Right hindlimb (tissue), 1 donor: ENCODE results near the gene ALPL.
"Not testable (repeated sequence)": the region's sequence is repeated elsewhere in the genome, so short reads cannot be mapped to it uniquely, and the experiment has no call there.

ENCODE experiments used
- DNase-seq: peaks from one replicate; pipeline ENCODE4 v3.0.0-alpha.2; 2018

Gene ALPL

DNA sequence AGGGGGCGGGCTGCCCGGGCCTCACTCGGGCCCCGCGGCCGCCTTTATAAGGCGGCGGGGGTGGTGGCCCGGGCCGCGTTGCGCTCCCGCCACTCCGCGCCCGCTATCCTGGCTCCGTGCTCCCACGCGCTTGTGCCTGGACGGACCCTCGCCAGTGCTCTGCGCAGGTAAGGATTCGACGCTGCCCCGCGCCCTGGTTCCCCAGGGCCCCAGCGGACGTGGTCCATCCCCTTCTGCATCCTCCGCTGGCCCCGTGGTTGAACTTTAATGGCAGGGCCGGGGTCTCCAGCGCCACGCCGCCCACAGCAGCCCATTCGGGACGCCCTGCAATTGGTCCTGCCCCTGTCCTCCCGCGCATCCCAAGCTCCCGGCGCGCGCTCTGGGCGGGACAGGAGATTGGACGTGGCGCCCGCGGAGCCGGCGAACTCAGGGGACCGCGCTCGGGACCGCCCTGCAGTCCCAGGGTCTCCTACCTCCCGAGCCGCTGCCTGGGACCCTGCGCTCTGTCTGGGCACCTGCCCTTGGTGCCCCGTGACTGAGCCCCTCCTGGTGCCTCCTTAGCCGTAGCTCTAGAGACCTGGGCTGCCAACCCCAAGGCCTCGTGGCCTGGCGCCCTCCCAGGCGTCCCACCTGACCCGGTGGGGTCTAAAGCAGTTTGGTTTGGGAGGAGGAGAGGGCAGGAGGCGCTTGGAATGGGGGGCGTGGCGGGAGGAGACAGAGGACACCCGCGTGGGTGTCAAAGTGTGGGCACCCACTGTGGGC is at the start of gene ALPL:
Gene ALPL, plus strand, starts transcription at position 73 of the 762 bp plus-strand sequence. CDS start 44,659 bp downstream, outside the sequence.
- DNase-seq, result peak; percentile 28

DNA sequence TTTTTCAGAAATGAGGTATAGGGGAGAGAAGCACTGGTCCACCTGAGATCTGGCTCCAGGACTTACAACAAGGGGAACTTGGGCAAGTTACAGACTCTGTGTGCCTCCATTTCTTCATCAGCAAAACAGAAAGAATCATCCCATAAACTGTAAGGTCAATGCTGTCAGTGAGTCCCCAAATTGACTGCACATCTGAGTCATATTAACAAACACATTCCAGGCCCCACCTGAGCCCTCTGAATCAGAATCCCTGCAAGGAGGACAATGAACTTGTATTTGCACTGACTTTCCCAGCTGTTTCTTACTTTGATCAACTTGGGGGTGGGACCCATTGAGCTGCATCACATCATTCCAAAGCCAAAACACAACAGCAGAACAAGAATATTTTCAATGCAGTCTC is 44.1 kb upstream of the ALPL start:
- DNase-seq, result not testable (repeated sequence)

DNA sequence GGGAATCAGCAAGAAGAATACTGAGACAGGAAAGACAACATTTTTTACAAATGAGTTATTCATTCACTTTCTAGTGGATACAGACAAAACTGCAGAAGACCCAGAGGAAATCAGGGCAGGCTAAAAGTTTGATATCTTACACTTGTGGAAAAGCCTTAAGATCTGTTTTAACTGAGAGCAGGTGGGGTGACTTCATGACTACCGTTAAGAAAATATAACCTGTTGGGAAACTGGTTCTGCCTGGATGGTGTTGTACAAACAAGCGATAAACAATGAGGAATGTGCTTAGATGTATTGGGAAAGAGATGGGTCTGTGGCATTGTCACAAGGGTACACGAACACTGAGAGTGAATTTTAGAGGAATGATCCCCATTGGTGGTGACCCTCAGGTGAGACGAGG is 41.3 kb upstream of the ALPL start:
- DNase-seq, result not testable (repeated sequence)

DNA sequence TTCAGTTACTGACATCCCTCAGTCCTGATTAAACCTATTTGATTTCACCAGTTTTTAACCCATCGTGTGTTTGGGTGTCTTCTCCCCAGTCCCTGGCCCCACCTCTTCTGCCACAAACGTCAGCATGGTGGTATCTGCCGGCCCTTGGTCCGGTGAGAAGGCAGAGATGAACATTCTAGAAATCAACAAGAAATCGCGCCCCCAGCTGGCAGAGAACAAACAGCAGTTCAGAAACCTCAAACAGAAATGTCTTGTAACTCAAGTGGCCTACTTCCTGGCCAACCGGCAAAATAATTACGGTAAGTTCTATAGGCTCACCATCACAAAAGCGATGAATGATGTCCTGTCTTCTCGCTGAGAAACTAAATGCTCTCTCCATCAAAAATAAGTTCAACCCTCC is 40.6 kb upstream of the ALPL start:
- no peak for DNase-seq

DNA sequence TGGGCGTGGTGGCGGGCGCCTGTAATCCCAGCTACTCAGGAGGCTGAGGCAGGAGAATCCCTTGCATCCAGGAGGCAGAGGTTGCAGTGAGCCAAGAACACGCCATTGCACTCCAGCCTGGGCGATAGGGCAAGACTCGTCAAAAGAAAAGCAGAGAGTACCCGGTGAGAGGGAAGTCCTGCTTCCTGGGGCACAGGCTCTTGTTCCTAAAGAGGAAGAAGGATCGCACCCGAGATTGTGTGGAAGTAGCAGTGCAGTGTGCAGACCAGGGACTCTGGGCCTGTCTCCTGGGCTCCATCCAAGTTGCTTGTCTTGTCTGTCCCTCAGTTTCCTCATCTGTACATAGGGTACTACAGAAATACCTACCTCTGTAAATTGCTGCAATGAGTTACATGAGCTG is 39.6 kb upstream of the ALPL start:
- DNase-seq, result no peak

DNA sequence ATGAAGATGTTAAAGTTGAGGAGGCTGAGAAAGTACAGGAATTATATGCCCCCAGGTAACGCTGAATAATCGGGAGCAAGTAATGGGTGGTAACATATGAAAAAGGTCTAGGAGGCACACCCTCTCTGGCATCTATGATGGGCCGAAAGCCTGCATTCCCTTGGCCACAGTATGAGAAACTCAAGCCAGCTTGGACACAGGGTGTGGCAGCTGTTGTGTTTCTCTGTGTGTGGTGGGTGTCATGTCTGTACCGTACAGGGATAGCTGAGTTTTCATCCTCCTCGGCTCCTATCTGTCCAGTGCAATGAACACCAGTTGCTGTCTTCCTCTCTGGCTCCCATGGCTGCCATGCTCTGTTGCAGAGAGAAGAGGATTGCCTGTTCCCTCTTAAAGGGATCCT is 36.4 kb upstream of the ALPL start:
- no peak for DNase-seq

DNA sequence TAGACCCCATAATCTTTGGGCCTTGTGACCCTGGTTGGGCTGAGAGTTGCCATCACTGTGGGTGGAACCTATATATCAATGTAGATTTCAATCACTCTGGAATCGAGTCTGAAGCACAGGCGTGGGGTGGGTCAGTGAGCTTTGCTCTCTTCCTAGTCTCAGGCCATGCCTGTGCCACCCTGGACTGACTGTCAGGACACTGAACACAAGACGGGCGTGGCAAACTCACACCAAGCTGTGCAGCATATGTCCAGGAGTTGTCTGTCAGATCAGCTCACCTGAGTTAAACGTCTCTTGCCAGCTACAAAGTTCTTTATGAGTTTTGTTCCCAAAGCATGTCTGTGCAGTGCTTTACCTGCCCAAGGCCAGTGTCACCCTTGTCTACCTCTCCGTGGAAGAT is 30.9 kb upstream of the ALPL start:
- DNase-seq, result no peak

DNA sequence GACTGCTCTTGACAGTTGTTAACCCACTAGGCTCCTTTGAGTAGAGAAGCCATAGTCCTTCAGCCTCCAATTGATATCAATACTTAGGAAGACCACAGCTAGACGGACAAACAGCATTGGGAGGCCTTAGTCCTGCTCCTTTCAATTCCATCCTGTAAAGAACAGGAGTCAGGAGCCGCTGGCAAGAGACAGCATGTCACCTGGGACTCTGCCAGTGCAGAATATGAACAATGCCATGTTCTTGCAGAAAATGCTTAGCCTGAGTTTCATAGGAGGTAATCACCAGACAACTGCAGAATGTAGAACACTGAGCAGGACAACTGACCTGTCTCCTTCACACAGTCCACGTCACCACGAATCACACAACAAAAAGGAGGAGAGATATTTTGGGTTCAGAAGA is 25.3 kb upstream of the ALPL start:
- DNase-seq, result not testable (repeated sequence)

DNA sequence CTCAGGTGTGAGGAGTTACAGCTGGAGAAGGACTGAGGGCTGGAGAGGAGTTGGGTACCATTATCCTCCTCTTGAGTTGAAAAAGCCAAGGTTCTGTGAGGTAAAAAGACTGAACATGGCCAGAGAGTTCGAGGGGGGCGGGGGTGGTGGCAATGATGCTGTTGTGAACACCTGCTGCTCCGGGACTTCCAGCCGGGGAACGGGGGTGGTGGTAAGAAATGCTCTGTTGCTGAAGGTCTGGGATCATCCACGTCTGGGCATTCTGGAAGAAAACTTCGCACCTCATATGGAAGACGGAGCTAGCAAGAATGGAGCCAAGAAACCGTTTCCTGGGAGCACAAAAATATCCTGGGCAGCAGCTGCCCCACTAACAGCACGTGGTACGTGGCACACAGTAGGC is 20.1 kb upstream of the ALPL start:
- no peak for DNase-seq

DNA sequence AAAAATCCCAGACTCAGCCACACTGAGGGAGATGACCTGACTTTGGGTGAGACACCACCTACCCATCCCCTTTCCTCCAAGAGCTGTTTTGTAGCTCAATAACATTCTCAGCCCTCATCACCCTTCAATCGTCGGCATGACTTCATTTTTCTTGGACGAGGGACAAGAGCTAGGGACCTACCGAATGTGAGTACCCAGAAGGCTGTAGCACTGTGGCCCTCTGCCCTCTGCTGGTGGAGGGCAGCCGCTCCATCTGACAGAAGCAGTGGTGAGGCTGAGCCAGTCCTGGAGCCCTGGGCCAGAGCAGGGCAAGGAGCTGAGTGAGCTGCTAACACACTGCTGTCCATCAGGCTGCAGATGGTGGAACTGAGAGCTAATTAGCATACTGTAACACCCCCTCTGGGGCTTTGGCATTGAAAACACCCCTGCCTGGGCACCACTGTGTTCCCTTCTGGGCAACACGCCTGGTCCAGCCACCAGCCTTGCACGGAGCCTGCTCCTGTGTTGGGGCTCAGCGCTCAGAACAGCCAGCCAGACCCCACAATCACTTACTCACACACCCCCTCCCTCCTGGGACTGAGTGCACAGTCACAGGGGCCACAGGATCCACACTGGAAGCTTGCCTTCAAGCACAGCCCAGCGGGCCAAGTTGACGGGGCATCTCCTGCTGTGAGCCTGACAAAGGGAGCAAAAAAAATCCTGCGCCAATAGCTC is 18.3 kb upstream of the ALPL start:
- DNase-seq, result peak; percentile 29

DNA sequence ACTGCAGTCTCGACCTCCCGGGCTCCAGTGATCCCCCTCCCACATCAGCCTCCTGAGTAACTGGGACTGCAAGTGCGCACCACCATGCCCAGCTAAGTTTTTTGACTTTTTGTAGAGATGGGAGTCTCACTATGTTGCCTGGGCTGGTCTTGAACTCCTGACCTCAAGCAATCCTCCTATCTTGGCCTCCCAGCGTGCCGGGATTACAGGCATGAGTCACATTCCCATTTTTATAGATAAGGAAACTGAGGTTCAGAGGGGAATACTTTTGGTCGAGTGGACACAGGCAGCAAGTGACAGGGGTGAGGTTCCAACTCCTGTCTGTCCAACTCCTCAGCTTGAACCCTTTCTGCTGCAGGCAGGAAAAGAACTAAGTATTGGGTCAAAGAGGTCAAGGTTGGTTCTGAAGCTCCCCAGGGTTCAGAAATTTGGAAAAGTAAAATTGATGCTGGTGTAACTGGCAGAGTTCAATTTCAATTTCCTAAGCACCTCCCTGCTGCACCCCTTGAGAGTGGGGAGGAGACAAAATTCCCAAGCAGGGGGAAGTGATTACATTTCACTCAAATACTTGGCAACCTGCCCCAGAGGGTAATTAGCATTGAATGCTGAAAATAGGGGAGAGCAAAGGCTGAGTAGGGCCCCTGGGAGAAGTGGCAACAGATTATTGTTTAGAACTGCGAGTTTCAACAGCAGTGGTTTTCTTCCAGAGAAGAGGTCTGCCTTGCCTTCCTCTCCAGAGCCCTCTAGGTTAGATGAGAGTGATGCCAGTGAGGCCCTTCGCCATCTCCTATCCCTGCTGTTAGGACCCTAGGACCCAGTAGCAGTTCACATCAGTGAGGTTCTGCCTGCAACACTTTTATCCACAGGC is 17.5 kb upstream of the ALPL start:
- DNase-seq, result no peak

DNA sequence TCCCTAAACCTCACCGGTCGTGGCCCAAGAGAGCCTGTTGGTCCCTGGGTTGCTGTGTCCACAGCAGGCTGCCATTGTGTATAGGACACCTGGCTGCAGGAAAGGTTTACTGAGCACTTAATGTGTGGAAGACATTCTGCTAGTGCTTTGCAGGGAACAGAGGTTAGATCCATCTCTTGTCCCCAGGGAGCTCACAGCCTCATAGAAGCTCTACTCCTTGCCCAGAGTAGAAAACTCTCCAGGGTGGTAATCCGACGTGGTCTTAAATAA is 16.9 kb upstream of the ALPL start:
- no peak for DNase-seq

DNA sequence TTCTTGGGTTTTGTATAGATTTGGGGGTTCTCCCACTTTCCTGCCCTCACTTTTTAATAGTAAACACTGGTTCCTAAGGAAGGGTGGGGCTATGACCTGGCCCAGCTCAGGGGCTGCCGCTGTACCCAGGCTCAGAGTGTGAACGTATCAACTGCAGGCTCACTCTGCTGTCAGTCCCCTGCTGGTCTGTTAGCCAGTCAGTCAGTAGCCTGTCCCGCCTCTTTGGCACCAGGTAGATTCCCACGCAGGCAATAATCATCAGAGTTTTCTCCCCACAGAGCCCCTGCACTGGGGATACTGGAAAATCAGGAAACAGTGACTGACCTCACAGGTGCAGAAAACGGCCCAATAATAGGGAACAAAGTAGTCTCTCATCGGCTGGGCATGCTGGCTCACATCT is 15.0 kb upstream of the ALPL start:
- DNase-seq, result no peak

DNA sequence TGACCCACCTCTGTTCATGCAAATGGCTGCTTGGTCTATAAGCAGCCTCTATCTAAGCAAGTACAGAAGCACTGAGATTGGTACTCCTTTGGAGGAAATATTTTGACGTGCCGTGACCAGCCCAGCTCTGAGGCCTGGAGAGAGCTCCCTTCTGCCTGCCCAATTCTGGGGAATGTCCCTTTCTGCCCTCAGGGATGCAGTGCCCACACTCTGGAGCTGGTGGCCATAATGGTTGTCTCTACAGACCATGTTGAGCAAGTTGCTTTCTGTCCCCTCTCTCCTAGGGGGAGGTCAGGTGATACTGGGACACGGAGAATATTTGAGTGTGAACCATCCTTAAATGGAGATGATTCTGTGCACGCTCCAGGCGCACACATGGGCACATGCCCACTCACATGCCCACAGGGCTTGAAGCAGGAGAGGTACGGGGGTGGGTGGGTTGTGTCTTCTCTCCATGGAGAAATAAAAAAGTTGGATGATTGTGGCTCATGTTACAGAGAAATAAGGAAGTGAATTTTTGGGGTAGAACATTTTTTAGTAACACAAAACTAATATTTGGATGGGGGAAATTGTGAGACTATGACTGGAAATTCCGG is 13.9 kb upstream of the ALPL start:
- DNase-seq, result no peak

DNA sequence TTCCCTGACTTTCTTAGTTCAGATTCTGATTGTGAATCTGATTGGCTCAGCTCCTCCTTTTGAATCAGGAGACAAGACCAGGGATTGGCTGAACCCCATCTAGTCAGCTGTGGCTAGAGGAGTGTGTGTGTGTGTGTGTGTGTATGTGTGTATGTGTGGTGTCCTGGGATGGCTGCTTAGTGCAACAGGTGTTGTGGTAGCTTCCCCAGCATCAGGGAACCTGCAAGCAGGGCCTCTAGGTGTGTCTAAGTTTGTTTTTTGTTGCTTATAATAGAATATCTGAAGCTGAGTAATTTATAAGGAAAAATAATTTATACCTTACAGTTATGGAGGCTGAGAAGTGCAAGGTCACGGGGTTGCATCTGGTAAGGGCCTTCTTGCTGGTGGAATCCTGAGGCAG is 13.2 kb upstream of the ALPL start:
- DNase-seq, result no peak

DNA sequence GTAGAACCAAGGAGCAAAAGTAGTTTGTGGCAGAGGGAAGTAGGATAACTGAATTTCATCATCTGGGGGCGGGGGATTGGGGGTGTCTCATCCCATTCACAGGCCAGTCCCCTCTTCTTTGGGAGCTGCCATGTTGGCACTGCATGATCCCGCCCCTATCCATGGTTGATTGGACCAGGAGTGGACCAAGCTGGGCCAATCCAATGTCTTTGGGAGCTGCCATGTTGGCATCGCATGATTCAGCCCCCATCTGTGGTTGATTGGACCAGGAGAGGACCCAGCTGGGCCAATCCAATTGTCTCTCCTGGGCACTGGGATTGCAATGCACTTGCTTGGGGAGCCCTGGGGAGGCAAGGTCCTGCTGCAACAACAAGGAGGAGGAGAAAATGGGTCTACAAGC is 12.3 kb upstream of the ALPL start:
- DNase-seq, result no peak

DNA sequence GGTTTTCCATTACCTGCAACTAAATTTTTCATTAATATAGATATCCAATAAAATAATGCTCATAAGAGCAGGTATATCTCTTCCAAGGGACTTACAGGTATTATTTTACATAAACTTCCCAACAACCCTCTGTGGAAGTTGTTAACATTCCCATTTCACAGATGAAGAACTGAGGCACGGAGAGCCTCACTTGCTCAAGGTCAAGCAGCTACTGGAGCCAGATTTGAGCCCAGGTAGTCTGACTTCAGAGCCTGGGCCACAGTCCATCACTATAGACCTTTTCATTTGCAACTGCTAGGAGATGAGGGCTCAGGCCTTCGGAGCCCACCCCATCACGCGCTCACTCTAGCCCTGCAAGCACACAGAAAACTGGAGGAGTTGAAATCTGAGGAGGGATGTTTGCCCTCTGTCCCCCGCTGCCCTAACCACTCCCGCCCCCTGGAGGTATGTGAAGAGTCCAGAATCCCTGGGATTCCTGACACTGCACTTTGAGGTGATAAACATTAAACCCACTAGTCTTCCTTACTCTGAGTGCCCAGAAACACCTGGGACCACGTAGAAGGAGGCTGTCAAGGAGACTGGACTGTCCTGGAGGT is 11.7 kb upstream of the ALPL start:
- no peak for DNase-seq

DNA sequence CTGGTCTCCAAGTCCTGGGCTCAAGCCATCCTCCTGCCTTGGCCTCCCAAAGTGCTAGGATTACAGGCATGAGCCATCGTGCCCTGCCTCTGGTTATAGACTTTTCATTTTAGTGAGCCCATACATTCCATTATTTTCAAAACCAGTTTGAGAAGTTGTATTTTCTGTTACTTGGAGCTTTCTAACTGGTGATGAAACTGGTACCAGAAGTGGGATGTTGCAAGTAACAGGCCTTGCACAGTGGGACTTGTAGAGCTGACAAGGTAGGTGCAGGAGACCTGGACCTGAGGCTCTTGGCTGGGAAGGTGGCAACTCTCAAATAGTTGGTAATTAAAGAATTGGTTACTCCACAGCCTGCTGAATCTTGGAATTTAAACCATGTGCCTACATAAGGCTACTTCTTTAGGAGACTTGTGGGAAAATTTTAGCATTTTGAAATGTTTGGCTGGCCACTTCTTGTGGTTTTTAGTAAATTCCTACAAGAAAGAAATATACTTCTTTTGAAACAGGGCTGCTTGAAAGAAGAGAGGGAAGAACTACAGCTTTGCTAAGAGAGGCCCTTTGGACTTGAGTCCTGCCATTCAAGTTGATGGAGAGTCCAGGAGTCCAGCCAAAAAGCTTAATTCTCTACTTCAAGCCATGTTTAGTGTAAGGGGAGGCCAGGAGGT is 9.8 kb upstream of the ALPL start:
- no peak for DNase-seq

DNA sequence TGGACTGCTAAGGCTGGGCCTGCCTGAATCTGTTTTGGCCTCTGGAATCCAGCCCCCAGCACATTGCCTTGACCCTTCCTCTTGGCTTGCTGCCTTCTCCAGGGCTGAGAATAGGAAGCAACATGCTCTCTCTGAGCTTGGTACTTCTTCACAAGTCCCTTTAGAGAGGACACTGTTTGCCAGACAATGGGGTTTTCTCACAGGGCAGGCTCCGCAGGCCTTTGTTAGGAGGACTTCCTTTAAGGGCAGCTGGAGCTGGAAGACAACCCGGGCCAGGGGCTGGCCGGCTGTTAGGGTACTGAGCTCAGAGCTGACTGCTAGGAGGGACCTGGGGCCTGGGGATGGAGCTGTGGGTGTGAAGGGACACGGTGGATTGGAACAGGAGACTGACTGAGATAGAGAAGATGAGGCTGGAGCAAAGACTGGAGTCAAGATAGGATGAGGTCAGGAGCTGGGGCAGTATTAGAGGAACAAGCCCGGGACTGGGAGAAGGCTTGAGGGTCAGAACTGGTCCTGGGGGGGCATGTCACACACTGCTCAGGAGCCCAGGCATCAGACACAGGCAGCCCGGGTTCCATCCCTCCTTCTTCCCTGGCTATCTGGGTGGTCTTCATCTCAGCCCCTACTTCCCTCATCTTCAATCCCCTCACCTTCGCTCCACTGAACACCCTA is 5.4 kb upstream of the ALPL start:
- no peak for DNase-seq

DNA sequence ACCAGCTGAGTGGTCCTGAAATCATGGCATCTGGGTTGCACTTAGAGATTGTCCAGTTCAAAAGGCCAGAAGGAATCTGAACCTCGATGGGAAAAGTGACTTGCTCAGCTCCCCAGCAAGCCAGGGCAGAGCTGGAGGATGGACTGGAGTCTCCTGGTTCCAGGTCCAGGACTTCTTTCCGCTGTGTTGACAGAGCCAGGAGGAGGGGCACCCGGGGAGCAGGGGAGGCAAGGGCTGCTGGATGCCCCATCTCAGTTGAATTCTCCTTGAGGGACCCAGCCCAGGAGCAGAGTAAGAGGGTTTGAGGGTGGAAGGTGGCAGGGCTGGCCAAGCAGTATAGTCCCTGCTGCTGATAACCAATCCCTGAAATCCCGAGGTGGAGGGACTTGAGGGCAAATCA is 2.4 kb upstream of the ALPL start:
- no peak for DNase-seq

DNA sequence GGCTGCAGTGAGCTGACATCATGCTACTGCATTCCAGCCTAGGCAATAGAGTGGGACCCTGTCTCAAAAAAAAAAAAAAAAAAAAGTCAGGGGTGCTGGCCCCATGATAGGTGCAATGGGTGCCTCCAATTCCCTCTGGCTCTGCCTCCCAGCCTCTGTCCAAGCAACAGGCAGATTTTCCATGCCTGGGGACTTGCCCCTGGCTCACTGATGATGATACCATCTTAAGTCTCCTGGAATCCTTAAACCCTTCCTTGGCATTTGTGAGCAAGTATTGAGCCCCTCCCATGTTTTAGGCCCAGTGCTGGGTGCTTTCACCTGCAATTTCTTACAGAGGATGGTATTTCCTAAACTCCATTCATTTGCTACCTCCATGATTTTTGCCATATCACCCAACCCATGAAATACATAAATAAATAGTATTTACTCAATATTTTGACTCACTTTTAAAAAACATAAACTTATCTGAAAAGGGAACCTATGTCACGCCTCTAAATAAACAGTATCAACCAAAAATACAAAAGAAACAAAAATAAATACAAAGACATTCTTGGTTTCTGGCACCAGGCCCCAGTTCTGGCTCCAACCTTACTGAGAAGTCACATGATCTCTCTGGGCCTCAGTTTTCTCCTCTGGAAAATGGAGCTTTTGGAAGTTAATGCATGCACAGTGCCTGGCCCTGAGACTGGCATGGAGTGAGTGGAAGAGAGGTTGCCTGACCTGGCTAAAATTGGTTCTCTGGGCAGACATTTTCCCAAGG is 1.5 kb upstream of the ALPL start:
- DNase-seq, result no peak
